ENCODE data around the gene LEF1.

GRCh38 chr4:108001540-108002135 is 167.1 kb downstream of the LEF1 start:
- TF ChIP-seq POLR2AphosphoS5 (IDR thresholded peaks at IDR 0.05; ENCODE audit: low read depth, low read length) (no peak), POLR2A (IDR thresholded peaks at IDR 0.05; ENCODE audit: low read depth, low read length) (no peak), SPI1 (IDR thresholded peaks at IDR 0.05; ENCODE audit: low read depth, low read length) (no peak), TAF1 (IDR thresholded peaks at IDR 0.05; ENCODE audit: low read depth, low read length) (no peak)
